ENCODE data around the gene FBXW7. TPM values are rescaled to one million over a fixed set of nuclear protein-coding genes. Genes with fewer than 3 reads are reported as not detected.
A peak's percentile ranks its signal among the peaks of the same experiment; 100 is the strongest.

Gene FBXW7
- total RNA-seq, 1 experiment from 2014 or later, result 33.5 TPM

- Histone ChIP-seq H3K27ac (ENCODE audit: low read depth, low read length, poor library complexity, severe bottlenecking) (no peak overlapping the region), H3K9me3 (ENCODE audit: low read depth, low read length, poor library complexity, severe bottlenecking) (no peaks in the 10 kb centered on the region), H3K4me3 (ENCODE audit: low read depth, low read length, poor library complexity, severe bottlenecking) (no peak overlapping the region), H3K4me1 (ENCODE audit: insufficient read depth, low read length, poor library complexity, severe bottlenecking) (no peaks in the 10 kb centered on the region), H3K27me3 (replicated peaks; ENCODE audit: insufficient read depth, low read depth, low read length, poor library complexity) (no peaks in the 10 kb centered on the region), H3K36me3 (ENCODE audit: insufficient read depth, low read length, poor library complexity, severe bottlenecking) (no peaks in the 10 kb centered on the region)
- TF ChIP-seq EZH2 (IDR thresholded peaks at IDR 0.05; ENCODE audit: borderline replicate concordance, low read depth, low read length, poor library complexity, severe bottlenecking) (no peak), CTCF (conservative IDR thresholded peaks at IDR 0.05; ENCODE audit: low read depth, low read length) (no peak)
- CTCF ChIA-PET, result no interaction called here
- POLR2A ChIA-PET (ENCODE audit: low non-redundant PET), result no interaction called here
- no peak for DNase-seq (ENCODE audit: low spot score)
- no TSS peak for BruUV-seq (replicated peaks)
- intact Hi-C loops (cut with micrococcal nuclease; ENCODE audit: unreplicated experiment), result no loop called here
Observed at GRCh38 chr4:152522245-152522644, 13.6 kb downstream of the FBXW7 start.

DNA sequence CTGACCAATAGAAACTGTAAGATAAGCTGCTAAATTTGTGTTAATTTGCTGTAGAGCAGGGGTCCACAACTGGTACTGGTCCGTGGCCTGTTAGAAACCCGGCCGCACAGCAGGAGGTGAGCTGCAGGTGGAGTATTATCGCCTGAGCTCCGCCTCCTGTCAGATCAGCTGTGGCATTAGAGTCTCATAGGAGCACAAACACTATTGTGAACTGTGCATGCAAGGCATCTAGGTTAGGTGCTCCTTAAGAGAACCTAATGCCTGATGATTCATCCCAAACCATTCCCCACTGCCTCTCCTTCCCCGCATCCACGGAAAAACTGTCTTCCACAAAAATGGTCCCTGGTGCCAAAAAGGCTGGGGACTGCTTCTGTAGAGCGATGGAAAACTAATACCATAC lies 19.7 kb downstream of the FBXW7 start:
- no peaks in the 10 kb centered on the region for H3K9me3 ChIP-seq (ENCODE audit: low read depth, low read length, poor library complexity, severe bottlenecking)
- no TSS peak for BruUV-seq (replicated peaks)
- no peak overlapping the region for H3K27ac ChIP-seq (ENCODE audit: low read depth, low read length, poor library complexity, severe bottlenecking)
- TF ChIP-seq EZH2 (IDR thresholded peaks at IDR 0.05; ENCODE audit: borderline replicate concordance, low read depth, low read length, poor library complexity, severe bottlenecking), result no peak
- no peak for TF ChIP-seq CTCF (conservative IDR thresholded peaks at IDR 0.05; ENCODE audit: low read depth, low read length)
- H3K27me3 ChIP-seq (replicated peaks; ENCODE audit: insufficient read depth, low read depth, low read length, poor library complexity), result no peaks in the 10 kb centered on the region
- intact Hi-C loops (cut with micrococcal nuclease; ENCODE audit: unreplicated experiment), result no loop called here
- DNase-seq (ENCODE audit: low spot score), result no peak
- ChIA-PET POLR2A (ENCODE audit: low non-redundant PET) (no interaction called here), CTCF (interaction anchor here (0.5 kb wide), 1 partner anchor 92 kb away, joined by 4 read pairs; no protein-coding TSS in a partner anchor)
- H3K4me3 ChIP-seq (ENCODE audit: low read depth, low read length, poor library complexity, severe bottlenecking), result no peak overlapping the region
- no peaks in the 10 kb centered on the region for H3K36me3 ChIP-seq (ENCODE audit: insufficient read depth, low read length, poor library complexity, severe bottlenecking)
- H3K4me1 ChIP-seq (ENCODE audit: insufficient read depth, low read length, poor library complexity, severe bottlenecking), result peaks cover 21% of the 10 kb centered on the region

DNA sequence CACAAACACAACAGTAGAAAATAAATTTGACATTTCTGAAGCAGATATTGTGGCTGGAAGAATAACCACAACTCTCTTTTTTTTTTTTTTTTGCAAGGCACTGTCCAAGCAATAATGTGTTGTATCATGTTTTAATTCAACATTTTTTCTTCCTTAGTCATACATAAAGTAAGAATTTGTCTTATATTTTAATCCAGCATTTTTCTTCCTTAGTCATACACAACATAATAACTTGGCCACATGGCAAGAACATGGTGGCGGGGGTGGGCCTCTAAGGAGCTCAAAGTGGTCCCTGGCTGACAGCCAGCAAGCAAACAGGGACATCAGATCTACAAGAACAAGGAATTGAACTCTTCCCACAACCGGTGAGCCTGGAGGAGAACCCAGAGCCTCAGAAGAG lies 20.2 kb downstream of the FBXW7 start:
- ChIA-PET CTCF (interaction anchor here (0.5 kb wide), 1 partner anchor 93 kb away, joined by 4 read pairs; no protein-coding TSS in a partner anchor), POLR2A (ENCODE audit: low non-redundant PET) (no interaction called here)
- DNase-seq (ENCODE audit: low spot score), result peak; percentile 57
- no peaks in the 10 kb centered on the region for H3K36me3 ChIP-seq (ENCODE audit: insufficient read depth, low read length, poor library complexity, severe bottlenecking)
- H3K9me3 ChIP-seq (ENCODE audit: low read depth, low read length, poor library complexity, severe bottlenecking), result no peaks in the 10 kb centered on the region
- BruUV-seq (replicated peaks), result no TSS peak
- TF ChIP-seq CTCF (conservative IDR thresholded peaks at IDR 0.05; ENCODE audit: low read depth, low read length) (no peak), EZH2 (IDR thresholded peaks at IDR 0.05; ENCODE audit: borderline replicate concordance, low read depth, low read length, poor library complexity, severe bottlenecking) (no peak)
- H3K4me3 ChIP-seq (ENCODE audit: low read depth, low read length, poor library complexity, severe bottlenecking), result no peak overlapping the region
- H3K27me3 ChIP-seq (replicated peaks; ENCODE audit: insufficient read depth, low read depth, low read length, poor library complexity), result no peaks in the 10 kb centered on the region
- intact Hi-C loops (cut with micrococcal nuclease; ENCODE audit: unreplicated experiment), result no loop called here
- H3K27ac ChIP-seq (ENCODE audit: low read depth, low read length, poor library complexity, severe bottlenecking), result no peak overlapping the region
- peaks cover 21% of the 10 kb centered on the region for H3K4me1 ChIP-seq (ENCODE audit: insufficient read depth, low read length, poor library complexity, severe bottlenecking)
